Prostate gland (tissue), 2 donors: ENCODE results near the gene MINK1. TPM values are rescaled to one million over a fixed set of nuclear protein-coding genes. Genes with fewer than 3 reads are reported as not detected.

Experiments used
- DNase-seq: peaks from one replicate; pipeline ENCODE4 v3.0.0-alpha.2; 2019; ENCODE audit warnings: low spot score
- H3K27ac ChIP-seq, 2 donors: fragments of 200-600 bp; sonication (generic); 2 replicates each; pipeline ENCODE4 v1.5.1; 2017 to 2019
- H3K27me3 ChIP-seq: fragments of 200-600 bp; sonication (generic); replicated peaks from 2 replicates; pipeline ENCODE4 v1.5.1; 2019; ENCODE audit not compliant: insufficient read depth
- H3K36me3 ChIP-seq, 2 donors: fragments of 200-600 bp; sonication (generic); 1 replicate in 1 of 2; 2 replicates in 1 of 2; pipeline versions ENCODE4 v1.5.1 to v1.8.1; 2017 to 2019
- H3K4me1 ChIP-seq: fragments of 200-600 bp; sonication (generic); replicated peaks from 2 replicates; pipeline ENCODE4 v1.5.1; 2019
- H3K4me3 ChIP-seq, 2 donors: fragments of 200-600 bp; sonication (generic); 2 replicates each; pipeline ENCODE4 v1.5.1; 2017 to 2019
- H3K9me3 ChIP-seq: fragments of 200-600 bp; sonication (generic); 2 replicates; pipeline ENCODE4 v1.5.1; 2017
- CTCF ChIP-seq, 4 experiments: fragments of 200-600 bp in 2 of 4; fragments of 450-650 bp in 2 of 4; sonication (generic) in 2 of 4; IDR thresholded peaks; 1 replicate in 3 of 4; 2 replicates in 1 of 4; pipeline ENCODE4 v1.5.1; 2016 to 2019; ENCODE audit warnings: antibody characterized with exemption in 4 of 4, mild to moderate bottlenecking in 2 of 4, moderate library complexity in 2 of 4
- POLR2A ChIP-seq: fragments of 450-650 bp; IDR thresholded peaks from one replicate; pipeline ENCODE4 v1.6.1; 2016; ENCODE audit warnings: antibody characterized with exemption, mild to moderate bottlenecking
- POLR2AphosphoS5 ChIP-seq: sonication (generic); formaldehyde crosslinking; IDR thresholded peaks from one replicate; pipeline ENCODE4 v1.6.1; 2017; ENCODE audit warnings: antibody characterized with exemption
- WGBS: methylation state at CpG from one replicate; pipeline ENCODE4 v1.1.5; 2018; 5-methylcytosine and 5-hydroxymethylcytosine counted together
- intact Hi-C: fragments of 100-400 bp; cut with DNase I; formaldehyde crosslinking; loops from one replicate; pipeline ENCODE4 v1.14.2; 2022
- total RNA-seq, 2 donors: library from RNA; depleted of rRNA; stranded (reverse); fragments of >200 nt; gene quantifications; one replicate each; pipeline ENCODE4 v1.1.0, GENCODE V29; 2016

The MINK1 gene
- total RNA-seq, 2 donors from 2014 or later = 53.0 to 136 TPM

- TF ChIP-seq CTCF (IDR thresholded peaks at IDR 0.05) (no peak), POLR2AphosphoS5 (no peak), POLR2A (no peak)
- DNase-seq = no peak
- no peak overlapping the region for H3K27ac ChIP-seq
- intact Hi-C loops = no loop called here
- no peaks in the 10 kb centered on the region for H3K27me3 ChIP-seq
- H3K9me3 ChIP-seq = no peaks in the 10 kb centered on the region
- H3K4me1 ChIP-seq = no peaks in the 10 kb centered on the region
- H3K36me3 ChIP-seq = no peaks in the 10 kb centered on the region
- 83% methylated on average over 8 of the region's 8 CpGs for WGBS
- no peak overlapping the region for H3K4me3 ChIP-seq
These were observed 7.1 kb downstream of the MINK1 start for GRCh38 chr17:4839965-4840892.

- Histone ChIP-seq H3K4me3 (no peak overlapping the region), H3K27ac (no peak overlapping the region), H3K4me1 (no peaks in the 10 kb centered on the region), H3K27me3 (no peaks in the 10 kb centered on the region), H3K9me3 (no peaks in the 10 kb centered on the region), H3K36me3 (no peaks in the 10 kb centered on the region)
- WGBS = 80% methylated on average over 10 of the region's 10 CpGs
- no peak for DNase-seq
- TF ChIP-seq POLR2A (no peak), POLR2AphosphoS5 (no peak), CTCF (IDR thresholded peaks at IDR 0.05) (no peak)
- intact Hi-C loops = no loop called here
These were observed 7.7 kb downstream of the MINK1 start for GRCh38 chr17:4840893-4841242.

- Histone ChIP-seq H3K4me1 (no peaks in the 10 kb centered on the region), H3K27me3 (no peaks in the 10 kb centered on the region), H3K36me3 (no peaks in the 10 kb centered on the region), H3K9me3 (no peaks in the 10 kb centered on the region), H3K4me3 (no peak overlapping the region), H3K27ac (no peak overlapping the region)
- no peak for DNase-seq
- 84% methylated on average over 3 of the region's 3 CpGs for WGBS
- no peak for TF ChIP-seq POLR2AphosphoS5
- no peak for TF ChIP-seq POLR2A
- TF ChIP-seq CTCF (IDR thresholded peaks at IDR 0.05) = no peak
- intact Hi-C loops = no loop called here
These were observed 9.2 kb downstream of the MINK1 start for GRCh38 chr17:4842376-4842775.

GRCh38 chr17:4843321-4844000, 10.3 kb downstream of the MINK1 start:
- no peaks in the 10 kb centered on the region for H3K36me3 ChIP-seq
- H3K9me3 ChIP-seq = no peaks in the 10 kb centered on the region
- TF ChIP-seq POLR2A (no peak), POLR2AphosphoS5 (no peak), CTCF (IDR thresholded peaks at IDR 0.05) (no peak)
- no peak overlapping the region for H3K4me3 ChIP-seq
- no peaks in the 10 kb centered on the region for H3K27me3 ChIP-seq
- WGBS = 69% methylated on average over 9 of the region's 9 CpGs
- intact Hi-C loops = no loop called here
- no peaks in the 10 kb centered on the region for H3K4me1 ChIP-seq
- no peak for DNase-seq
- no peak overlapping the region for H3K27ac ChIP-seq
